GM18873 (cell line): Measurements from ENCODE around the gene CAMK2G.

Experiments used
- ATAC-seq: cut with Tn5 transposase; IDR thresholded peaks from one replicate; pipeline ENCODE4 v1.9.1; 2021; ENCODE audit warnings: mild to moderate bottlenecking, moderate library complexity, moderate number of reproducible peaks; ENCODE audit not compliant: unreplicated experiment, low FRiP score

The CAMK2G gene

DNA sequence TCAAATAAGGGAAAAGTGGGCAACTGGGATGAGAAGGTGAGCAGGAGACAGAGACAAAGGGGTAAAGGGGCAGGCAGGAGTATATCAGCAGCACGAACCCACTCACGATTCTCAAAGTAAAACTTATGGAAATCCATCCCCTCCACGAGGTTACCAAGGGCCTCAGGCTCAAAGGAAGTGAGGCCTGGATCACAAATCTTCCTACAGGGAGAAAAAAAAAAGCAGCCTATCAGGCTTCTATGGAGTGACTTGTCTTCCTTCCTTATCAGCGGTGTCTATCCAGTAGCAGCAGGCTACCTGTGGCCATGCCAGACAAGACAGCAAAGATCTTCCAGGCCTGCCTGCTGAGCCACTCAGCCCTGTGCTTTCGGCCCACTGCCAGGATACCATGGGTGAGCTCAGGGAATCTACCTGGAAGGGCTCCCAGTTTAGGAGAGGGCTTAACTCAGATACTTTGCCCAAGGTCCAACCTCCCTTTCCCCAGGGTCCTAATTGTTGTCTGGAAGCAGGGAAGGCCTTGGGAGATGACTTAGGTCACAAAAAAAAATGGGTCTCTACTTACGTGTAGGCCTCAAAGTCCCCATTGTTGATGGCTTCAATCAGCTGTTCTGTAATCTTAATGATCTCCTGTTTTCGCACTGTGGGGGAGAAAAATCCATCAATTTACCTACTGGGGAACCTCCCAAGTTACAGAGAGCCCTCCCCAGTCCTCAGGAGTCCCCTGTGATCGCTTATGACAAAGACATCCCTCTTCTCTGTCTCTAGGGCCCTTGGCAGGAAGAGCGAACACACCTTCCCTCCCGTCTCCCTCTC lies 57.2 kb downstream of the CAMK2G start:
- no peak for ATAC-seq

DNA sequence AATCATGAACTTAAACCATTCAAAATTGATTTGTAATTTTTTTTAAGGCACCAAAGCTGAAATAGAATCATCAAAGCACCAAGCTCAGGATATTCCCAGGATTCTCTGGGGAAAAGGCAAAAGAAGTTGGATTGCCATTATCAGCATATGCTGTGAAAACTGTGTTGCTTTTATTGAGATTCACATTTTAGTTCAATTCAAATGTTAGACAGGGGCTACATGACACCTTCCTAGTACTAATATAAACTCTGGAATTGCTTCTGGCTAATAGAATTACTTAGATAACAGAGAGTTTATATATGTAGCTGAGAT lies 58.7 kb downstream of the CAMK2G start:
- ATAC-seq = no peak

DNA sequence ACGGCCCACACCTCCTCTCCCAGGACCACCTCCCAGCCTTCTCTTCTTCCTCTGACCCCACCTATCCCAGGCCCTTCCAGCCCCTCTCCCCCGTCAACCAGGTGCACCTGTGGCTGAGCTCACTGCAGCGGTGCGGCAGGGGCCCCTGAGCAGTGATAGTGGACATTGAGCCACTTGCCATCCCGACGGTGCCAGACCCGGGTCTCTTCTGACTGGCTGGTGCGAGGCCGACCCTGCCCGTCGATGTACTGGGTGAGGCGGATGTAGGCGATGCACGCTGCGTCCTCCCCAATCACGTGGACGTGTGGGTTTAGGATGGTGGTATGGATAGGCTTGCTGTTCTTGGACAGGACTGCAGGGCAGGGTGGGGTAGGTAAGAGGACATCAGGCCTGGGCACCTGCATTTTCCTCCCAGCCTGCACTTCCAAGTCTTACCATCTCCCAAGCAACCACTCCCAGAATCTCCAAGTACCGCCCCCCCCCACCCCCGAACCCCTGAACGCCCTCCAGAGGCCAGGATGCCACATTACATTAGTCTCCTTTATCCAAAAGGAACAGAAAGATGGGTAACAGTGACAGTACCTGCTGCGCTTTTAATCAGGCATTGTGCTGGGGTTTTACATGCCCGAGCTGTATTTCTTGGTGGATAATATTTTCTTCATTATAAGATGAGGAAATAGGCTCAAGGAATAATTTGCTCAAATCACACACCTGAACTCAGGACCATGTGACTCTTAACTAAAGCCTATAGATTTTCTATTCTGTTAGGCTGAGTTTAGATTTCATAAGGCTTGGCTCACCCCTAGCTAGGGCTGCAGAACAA lies 59.2 kb downstream of the CAMK2G start:
- ATAC-seq = no peak

GRCh38 chr10:73814276-73814895 lies 60.0 kb downstream of the CAMK2G start:
- no peak for ATAC-seq

DNA sequence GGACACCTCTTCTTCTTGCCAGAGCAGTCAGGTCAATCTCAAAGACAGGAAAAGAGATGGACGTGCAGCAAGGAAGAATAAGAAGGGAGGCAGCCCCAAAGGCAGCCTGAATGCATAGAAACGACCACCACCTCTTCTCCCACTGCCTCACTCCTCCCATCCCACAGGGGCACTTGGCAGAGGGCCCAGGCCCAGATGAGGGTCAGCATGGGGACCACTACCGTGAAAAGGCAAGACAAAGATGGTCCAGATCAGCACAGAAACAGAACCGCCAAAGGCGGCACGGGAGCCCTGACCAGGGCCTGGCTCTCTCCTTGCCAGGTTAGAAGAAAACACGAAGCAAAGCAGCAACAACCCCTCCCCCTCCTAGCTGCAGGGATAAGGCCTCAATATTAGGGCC lies 61.0 kb downstream of the CAMK2G start:
- no peak for ATAC-seq

DNA sequence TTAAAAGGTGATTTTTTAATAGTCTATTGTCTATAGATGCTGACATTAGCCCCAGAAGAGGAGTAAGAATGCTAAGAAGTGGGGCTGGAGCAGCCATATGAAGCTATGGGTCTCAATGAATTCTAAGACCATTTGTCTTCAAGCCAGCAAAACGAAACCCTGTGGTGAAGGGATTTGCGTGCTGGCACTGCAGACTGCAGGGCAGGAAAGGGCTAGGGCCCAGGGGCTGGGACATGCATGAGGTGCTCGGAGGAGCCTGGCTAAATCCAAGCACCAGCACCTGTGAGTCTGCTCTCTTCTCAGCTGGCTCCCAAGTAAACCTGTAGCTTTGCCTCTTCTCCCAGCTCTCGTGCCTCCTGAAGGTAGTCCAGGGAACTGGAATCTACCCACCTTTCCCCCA lies 61.7 kb downstream of the CAMK2G start:
- no peak for ATAC-seq

DNA sequence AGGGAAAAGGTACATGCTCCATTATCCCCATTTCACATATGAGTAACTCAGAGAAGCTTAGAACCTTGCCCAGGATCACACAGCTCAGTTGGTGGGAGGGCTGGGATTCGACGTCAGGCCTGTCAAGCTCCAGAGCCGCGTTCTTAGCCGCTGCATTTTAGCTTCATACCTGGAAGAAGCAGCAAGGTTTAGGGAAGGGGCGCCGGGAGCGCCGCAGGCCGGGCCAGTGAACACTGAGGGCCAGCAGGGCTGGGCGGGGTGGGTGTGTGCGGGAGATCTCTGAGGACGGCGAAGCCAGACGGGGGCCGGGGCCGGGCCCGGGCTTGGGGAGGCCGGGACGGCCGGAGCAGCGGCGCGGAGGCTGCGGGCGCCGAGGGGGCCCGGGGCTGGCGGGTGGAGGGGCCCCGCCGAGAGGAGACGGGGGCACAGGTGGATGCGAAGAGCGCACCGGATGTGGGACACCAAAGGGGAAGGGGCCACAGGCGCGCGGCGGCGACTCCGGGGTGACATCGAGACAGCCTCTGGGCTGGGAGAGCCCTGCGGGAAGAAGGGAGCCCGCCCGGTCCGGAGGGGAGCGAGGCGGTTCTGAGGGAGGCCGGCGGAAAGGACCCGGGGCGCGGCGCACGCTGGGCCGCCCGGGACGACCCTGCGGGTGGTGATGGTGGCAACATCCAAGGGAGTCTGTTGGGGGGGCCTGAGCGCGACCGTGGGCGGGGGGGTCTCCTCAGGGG lies 63.5 kb downstream of the CAMK2G start:
- peak; percentile 11 for ATAC-seq

GRCh38 chr10:73810358-73810734 lies 64.0 kb downstream of the CAMK2G start:
- no peak for ATAC-seq

DNA sequence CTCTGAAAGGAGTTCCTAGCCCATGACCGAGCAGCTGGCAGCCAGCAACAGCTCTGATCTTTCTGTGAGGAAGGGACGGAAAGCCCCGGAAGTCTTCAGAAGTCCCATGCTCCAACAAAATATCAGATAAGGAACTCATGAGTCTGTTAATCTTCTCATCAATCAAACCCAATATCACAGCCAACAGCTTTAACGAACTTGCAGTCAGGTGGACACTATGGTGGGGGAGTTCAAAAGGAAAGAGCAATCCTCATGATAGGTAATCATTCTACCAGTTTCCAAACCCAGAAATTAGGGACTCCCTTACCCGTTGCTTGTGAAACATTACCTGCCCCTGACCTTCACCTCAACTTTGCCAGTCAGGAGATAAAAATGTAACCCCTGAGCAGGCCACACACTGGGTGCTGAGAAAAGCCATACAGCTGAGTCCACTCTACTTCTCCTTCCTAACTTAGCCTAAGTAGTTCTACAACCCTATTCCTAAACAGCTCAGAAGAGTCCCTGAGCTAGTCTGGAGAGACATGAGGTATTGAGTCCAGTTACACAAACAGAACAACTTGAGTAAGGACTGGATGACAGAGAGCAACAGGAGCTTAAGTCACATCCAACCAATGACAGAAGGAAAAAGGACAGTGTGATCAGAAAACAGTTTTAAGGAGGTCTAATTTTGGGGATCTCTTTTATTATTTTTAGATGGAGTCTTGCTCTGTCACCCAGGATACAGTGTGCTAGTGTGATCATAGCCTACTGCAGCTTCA lies 65.1 kb downstream of the CAMK2G start:
- no peak for ATAC-seq

DNA sequence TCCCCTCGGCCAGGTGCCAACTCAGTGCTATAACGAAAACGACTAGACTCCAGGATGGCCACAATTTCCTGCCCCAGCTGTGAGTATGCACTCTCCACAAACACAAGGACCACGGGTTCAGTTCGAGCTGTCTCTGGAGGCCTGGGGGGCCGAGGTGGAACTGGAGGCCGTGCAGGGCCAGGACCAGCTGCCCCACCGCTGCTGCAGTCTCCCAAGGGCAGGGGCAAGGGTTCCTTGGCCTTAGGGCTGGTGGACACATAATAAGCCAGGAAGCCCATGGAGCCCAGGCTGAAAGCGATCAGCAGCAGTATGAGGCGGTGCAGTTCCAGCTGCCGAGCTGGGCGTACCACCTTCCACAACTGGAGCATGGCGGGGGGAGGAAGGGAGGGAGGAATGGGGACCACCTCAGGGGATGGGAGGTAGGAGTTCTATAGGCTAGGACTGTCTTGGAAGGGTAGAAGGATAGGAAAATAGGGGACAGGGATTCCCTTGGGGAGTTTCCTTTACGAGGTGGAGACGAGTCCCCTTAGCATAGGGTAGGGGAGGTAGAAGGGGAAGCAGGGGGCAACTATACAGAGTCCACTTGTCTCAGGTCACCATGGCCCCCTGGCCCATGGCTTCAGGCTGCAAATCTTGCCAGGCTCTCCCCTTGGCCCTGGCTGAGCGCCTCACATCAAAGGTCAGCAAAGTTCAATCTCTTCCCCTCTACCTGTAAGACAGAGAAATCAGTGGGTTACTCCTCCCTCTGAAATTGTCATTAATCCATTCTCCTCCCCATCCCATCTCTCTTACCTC lies 66.1 kb downstream of the CAMK2G start:
- ATAC-seq = no peak

GRCh38 chr10:73807471-73807870 lies 66.9 kb downstream of the CAMK2G start:
- no peak for ATAC-seq

GRCh38 chr10:73806176-73806950 lies 68.0 kb downstream of the CAMK2G start:
- ATAC-seq = no peak

DNA sequence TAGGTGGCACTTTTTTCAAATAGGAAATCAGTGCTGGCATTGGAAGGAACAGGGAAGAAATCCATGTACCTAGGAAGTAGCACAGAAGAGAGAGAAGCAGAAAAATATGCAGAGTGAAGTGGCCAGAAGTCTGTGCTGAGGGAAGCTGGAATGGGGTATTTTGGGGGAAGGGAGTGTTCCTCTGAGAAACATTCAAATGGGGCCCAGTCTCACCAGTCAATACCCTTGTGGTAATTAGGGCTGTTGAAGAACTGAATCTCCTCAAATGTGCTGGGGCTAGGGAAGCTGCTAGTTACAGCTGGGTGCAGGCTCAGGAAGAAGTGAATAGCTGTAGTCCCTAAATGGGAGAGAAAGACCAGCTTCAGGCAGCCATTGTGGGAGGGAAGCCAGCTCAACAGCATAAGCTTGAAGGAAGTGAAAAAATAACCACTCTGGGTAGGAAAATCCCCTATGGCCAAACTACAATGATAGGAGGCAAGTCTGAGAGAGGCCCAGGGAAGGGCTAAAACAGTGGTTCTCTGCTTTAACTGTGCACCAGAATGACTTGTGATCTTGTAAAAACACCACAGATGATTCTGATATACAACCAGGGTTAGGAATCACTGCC lies 70.6 kb downstream of the CAMK2G start:
- ATAC-seq = no peak

- no peak for ATAC-seq
These were observed 71.9 kb downstream of the CAMK2G start for GRCh38 chr10:73802276-73802991.

DNA sequence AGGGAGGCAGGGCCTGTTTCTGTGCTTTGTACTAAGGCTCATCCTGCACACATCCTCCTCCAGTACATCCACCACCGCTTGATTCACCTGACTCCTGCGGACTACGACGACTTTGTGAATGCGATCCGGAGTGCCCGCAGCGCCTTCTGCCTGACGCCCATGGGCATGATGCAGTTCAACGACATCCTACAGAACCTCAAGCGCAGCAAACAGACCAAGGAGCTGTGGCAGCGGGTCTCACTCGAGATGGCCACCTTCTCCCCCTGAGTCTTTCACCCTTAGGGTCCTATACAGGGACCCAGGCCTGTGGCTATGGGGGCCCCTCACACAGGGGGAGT lies 73.1 kb downstream of the CAMK2G start:
- ATAC-seq = no peak

DNA sequence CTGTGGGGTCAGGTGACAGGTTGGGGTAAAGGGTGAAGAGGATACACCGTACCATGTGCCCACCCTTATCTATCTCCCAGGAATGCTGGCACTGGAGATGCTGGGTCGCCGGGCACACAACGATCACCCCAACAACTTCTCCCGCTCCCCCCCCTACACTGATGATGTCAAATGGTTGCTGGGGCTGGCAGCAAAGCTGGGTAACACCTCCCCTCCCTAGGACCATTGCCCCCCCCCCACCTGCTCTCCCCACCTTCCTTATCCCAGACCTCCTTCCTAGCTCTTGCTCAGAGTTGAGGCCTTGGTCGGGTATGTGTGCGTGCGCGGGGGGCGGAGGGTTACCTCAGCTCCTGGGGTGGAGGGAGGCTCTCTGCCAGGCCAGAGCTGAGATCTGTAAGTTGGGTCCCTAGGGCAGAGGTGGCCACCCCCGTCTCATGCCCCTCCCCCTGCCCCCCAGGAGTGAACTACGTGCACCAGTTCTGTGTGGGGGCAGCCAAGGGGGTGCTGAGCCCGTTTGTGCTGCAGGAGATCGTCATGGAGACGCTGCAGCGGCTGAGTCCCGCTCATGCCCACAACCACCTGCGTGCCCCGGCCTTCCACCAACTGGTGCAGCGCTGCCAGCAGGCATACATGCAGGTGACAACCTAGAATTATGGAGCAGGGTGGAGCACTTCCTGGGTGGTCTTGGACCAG lies 73.6 kb downstream of the CAMK2G start:
- ATAC-seq = no peak

DNA sequence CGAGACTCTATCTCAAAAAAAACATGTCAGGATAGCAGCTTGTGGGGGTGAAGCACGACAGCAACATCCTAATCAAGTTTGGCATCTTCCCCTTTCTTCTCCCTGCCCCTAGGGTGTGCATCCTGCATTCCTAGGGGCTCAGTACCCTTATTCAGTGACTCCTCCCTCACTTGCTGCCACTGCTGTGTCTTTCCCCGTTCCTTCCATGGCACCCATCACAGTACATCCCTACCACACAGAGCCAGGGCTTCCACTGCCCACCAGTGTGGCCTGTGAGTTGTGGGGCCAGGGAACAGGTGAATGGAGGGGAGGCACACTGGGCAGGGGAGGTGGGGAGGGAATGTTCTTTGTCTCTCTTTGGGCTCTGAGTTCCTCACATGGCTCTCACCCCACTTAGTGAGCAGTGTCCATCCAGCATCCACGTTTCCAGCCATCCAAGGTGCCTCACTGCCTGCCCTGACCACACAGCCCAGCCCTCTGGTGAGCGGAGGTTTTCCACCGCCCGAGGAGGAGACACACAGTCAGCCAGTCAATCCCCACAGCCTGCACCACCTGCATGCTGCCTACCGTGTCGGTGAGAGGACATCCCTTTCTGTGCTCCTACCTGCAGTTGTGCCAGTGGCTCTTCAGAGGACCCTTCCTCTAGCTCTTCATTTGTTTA lies 74.3 kb downstream of the CAMK2G start:
- ATAC-seq = no peak
